Activated naive CD4-positive, alpha-beta T cell treated with anti-CD3 and anti-CD28 coated beads for 36 hours (primary cell): ENCODE results near the gene CELA3A. TPM values are rescaled to one million over a fixed set of nuclear protein-coding genes. Genes with fewer than 3 reads are reported as not detected.
"Not testable (repeated sequence)": the region's sequence is repeated elsewhere in the genome, so short reads cannot be mapped to it uniquely, and the experiment has no call there.

Experiments
- CTCF ChIA-PET: fragments of 350-600 bp; sonication (Branson Sonifier 250); formaldehyde crosslinking; loops from one replicate; lab custom pipeline; 2021; ENCODE audit warnings: antibody characterized with exemption; lab: Charles Lee
- DNase-seq: peaks from one replicate; pipeline ENCODE4 v3.0.0-alpha.2; 2020
- H3K27ac Mint-ChIP-seq: one replicate; pipeline ENCODE4 v1.8.0; 2021; ENCODE audit warnings: mild to moderate bottlenecking, mixed read lengths
- H3K27me3 Mint-ChIP-seq: one replicate; pipeline ENCODE4 v1.8.0; 2021; ENCODE audit warnings: low read depth, mixed read lengths
- H3K36me3 Mint-ChIP-seq: one replicate; pipeline ENCODE4 v1.8.0; 2021; ENCODE audit warnings: low read depth, mixed read lengths
- H3K4me1 Mint-ChIP-seq: one replicate; pipeline ENCODE4 v1.8.0; 2021; ENCODE audit warnings: low read depth, mixed read lengths
- H3K4me3 Mint-ChIP-seq: one replicate; pipeline ENCODE4 v1.8.0; 2021; ENCODE audit warnings: mild to moderate bottlenecking, moderate library complexity, mixed read lengths
- H3K9me3 Mint-ChIP-seq: one replicate; pipeline ENCODE4 v1.8.0; 2021; ENCODE audit warnings: mixed read lengths
- intact Hi-C: fragments of 100-400 bp; cut with micrococcal nuclease; formaldehyde crosslinking; loops from one replicate; pipeline ENCODE4 v1.15.1; 2023
- total RNA-seq, 2 experiments: library from RNA; stranded (reverse); gene quantifications; one replicate each; pipeline ENCODE4 v1.2.3, GENCODE V29; 2021

Gene CELA3A
- total RNA-seq, 2 experiments from 2014 or later = not detected

DNA sequence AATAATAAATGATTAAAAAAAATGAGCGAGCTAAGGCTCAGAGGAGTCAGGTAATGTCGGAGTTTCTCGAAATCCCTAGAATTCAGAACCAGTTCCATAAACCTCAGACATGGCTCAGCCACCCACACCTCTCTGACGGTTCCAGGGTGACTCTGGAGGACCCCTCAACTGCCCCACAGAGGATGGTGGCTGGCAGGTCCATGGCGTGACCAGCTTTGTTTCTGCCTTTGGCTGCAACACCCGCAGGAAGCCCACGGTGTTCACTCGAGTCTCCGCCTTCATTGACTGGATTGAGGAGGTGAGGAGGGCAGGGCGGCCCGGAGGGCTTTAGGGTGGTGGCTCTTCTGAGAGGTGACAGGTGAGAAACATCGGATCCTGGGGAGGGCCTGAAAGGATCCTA, 15.1 kb upstream of the CELA3A start:
- DNase-seq, H3K4me3 Mint-ChIP-seq, H3K27ac Mint-ChIP-seq, H3K36me3 Mint-ChIP-seq, intact Hi-C loops, H3K4me1 Mint-ChIP-seq, H3K9me3 Mint-ChIP-seq, H3K27me3 Mint-ChIP-seq, CTCF ChIA-PET: not testable (repeated sequence)

DNA sequence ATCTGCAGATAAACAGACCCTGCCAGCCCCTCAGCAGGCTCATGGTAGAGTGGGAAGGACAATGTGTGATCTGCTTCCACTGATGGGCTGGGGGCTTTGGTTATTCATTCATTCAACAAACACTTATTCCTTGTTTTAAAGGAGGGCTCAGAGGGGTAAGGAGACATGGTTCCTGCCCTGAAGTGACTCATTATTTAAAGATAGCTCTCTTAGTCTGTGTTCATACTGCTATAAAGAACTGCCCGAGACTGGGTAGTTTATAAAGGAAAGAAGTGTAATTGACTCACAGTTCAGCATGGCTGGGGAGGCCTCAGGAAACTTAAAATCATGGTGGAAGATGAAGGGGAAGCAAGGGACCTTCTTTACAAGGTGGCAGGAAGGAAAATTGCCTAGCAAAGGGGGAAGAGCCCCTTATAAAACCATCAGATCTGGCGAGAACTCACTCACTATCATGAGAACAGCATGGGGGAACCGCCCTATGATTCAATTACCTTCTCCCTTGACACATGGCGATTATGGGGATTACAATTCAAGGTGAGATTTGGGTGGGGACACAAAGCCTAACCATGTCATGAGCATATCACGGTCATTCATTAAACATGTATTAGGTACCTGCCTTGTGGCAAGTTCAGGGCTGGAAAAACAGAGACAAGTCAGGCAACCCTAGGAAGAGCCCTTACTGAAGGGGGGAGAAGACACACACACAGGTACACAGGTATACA, 11.6 kb upstream of the CELA3A start:
- H3K27ac Mint-ChIP-seq, intact Hi-C loops, H3K9me3 Mint-ChIP-seq, H3K4me1 Mint-ChIP-seq, H3K4me3 Mint-ChIP-seq, H3K36me3 Mint-ChIP-seq, H3K27me3 Mint-ChIP-seq, DNase-seq, CTCF ChIA-PET: not testable (repeated sequence)

DNA sequence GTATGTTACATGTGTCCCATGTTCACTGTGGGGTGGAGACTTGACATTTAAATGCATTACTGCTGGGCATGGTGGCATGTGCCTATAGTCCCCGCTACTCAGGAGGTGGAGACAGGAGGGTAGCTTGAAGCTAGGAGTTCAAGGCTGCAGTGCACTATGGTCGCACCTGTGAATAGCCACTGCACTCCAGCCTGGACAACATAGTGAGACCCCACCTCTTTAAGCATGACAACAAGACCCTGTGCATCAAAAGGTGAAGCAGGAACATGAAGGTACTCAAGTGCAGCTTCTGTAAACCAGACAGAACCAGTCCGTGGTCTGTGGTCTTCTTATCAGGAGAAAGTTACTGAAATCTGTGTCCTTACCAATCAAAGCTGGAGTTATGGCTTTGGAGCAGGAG, 9.3 kb upstream of the CELA3A start:
- H3K36me3 Mint-ChIP-seq, intact Hi-C loops, H3K4me1 Mint-ChIP-seq, H3K9me3 Mint-ChIP-seq, H3K4me3 Mint-ChIP-seq, DNase-seq, H3K27me3 Mint-ChIP-seq, H3K27ac Mint-ChIP-seq: not testable (repeated sequence)
- CTCF ChIA-PET = interaction anchor here (0.8 kb wide), 1 partner anchor 31 kb away, joined by 4 read pairs; no protein-coding TSS in a partner anchor

DNA sequence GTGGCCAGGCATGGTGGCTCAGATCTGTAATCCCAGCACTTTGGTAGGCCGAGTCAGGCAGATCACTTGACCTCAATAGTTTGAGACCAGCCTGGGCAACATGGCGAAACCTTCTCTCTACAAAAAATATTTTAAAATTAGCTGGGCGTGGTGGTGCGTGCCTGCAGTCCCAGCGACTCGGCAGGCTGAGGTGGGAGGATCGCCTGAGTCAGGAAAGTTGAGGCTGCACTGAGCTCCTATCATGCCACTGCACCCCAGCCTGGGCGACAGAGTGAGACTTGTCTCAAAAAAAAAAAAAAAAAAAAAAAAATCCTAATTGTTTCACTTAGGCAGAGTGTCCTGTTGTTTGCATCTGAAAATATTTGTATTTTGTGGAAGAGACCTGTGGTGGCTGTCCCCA, 6.7 kb upstream of the CELA3A start:
- H3K27me3 Mint-ChIP-seq, H3K4me1 Mint-ChIP-seq, H3K27ac Mint-ChIP-seq, DNase-seq, H3K9me3 Mint-ChIP-seq, H3K36me3 Mint-ChIP-seq, CTCF ChIA-PET, intact Hi-C loops, H3K4me3 Mint-ChIP-seq: not testable (repeated sequence)

DNA sequence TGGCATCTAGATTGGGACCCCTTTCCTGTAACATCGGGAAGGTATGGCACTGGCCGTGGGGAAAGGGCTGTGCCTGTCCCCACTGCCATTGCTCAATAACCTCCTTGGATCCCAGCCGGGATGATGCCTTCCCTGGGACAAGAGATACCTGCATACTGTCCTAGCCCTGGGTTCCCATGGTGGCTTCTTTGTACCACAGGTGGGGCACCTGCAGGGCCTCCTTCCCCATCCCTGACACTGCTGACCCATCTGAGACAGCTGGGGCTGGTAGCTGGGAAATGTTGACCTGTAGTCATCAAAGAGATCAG, 4.8 kb upstream of the CELA3A start:
- H3K9me3 Mint-ChIP-seq, H3K4me1 Mint-ChIP-seq, H3K36me3 Mint-ChIP-seq, DNase-seq, intact Hi-C loops, H3K4me3 Mint-ChIP-seq, H3K27me3 Mint-ChIP-seq, CTCF ChIA-PET, H3K27ac Mint-ChIP-seq: not testable (repeated sequence)

DNA sequence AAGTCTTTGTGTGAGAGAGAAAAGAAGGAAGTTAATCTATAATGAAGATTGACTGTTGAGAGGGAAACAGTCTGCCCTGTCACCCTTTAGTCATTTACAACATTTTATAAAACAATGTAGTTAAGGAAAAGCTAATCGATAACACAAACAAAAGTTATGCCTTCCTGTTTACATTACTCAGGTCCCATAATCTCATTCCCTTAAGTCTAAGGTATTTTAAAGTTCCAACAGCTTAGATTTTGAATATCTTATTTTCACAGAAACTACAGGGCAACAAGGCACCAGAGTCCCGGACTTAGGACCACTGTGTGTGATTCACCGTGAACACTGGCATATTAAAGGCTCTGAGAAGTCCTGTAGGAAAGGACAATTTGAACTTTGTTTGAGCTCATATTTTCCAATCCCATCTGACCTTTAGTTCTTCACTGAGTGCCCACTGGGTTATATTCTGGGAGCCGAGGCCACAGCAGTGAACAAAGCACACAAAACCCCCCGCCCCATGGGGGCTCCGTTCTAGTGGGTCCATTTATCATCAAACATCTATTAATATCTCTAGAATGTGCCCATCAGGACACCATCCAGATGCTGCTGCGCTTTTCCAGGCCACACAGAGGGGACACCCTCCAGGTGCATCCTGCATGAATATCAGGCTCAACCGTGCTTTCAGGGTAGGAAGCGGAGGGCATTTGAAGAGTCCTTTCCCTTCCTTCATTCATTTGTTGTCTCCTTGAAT, 3.4 kb upstream of the CELA3A start:
- DNase-seq, H3K4me3 Mint-ChIP-seq, H3K4me1 Mint-ChIP-seq, intact Hi-C loops, H3K36me3 Mint-ChIP-seq, H3K27ac Mint-ChIP-seq, H3K9me3 Mint-ChIP-seq, H3K27me3 Mint-ChIP-seq: not testable (repeated sequence)
- CTCF ChIA-PET = interaction anchor here (0.6 to 0.7 kb wide), 2 partner anchors 10 to 42 kb away, joined by 3 to 4 read pairs; no protein-coding TSS in a partner anchor

DNA sequence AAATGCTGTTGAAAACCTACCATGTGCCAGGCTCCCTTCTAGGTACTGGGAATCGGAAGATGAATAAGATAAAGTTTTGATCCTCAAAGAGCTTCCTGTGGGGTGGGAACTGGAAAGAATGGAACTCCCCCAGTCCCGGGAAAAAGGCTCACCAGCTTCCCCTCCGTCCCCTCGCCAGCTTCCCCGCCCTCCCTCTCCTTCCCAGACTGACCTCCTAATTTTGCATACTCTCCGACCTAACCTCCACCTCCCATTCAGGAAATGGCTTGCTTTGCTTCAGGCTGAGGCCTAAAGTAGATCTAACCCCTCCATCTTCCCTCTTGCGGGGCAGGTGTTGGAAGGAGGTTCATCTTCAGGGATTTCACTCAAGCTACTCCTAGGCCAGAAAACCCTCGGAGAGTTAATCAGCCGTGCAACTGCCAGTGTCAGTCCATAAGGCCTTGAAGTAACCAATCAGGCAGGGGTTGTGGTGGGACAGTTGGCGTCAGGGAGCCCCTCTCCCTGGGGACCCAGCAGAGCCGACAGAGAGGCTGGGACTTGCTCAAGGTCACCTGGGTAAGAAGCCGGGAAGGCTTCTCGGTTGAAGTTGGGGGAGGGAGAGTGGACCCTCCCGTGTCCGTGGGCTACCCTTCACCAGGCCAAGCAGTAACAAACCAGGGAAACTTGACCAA, 2.7 kb upstream of the CELA3A start:
- intact Hi-C loops, H3K36me3 Mint-ChIP-seq, H3K27me3 Mint-ChIP-seq, H3K9me3 Mint-ChIP-seq, DNase-seq, H3K4me1 Mint-ChIP-seq, H3K27ac Mint-ChIP-seq, H3K4me3 Mint-ChIP-seq: not testable (repeated sequence)
- CTCF ChIA-PET = interaction anchor here (0.6 kb wide), 1 partner anchor 9 kb away, joined by 4 read pairs; no protein-coding TSS in a partner anchor

DNA sequence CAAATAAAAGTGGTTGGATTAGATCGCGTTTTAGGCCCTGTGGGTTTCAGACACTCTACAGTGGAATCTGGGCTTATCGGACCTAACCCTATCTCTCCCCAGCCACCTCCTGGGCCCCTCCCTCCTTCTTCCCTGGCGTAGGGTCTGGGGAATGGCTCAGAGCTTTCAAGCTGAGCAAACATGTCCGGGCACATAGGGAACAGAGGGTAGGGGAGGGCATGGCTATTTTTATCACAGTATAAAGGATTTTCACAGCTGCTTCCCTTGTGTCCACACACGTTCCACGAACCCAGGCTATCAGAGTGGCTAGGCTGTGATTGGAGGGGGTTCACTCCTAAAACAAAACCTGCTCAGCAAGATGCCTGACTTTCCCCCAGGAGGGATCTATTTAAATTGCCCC, 1.8 kb upstream of the CELA3A start:
- H3K4me3 Mint-ChIP-seq = not testable (repeated sequence)

DNA sequence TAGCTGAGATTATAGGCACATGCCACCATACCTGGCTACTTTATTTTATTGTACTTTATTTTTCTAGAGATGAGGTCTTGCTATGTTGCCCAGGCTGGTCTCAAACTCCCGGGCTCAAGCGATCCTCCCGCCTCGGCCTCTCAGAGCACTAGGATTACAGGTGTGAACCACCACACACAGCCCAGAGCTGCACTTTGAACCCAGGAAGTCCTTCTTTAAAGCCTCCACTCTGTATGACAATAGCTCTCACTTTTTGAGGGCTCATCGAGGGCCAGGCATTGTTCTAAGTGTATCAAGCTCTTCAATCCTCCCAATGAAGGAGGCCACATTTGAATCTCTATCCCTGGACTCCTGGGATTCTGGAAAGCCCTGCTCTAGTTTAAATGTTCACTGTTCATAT, 1.0 kb downstream of the CELA3A start:
- H3K36me3 Mint-ChIP-seq, H3K9me3 Mint-ChIP-seq, CTCF ChIA-PET, DNase-seq, H3K27ac Mint-ChIP-seq, intact Hi-C loops, H3K4me1 Mint-ChIP-seq, H3K4me3 Mint-ChIP-seq, H3K27me3 Mint-ChIP-seq: not testable (repeated sequence)

More for the DNA sequence above, 1.8 kb upstream of the CELA3A start:
- H3K36me3 Mint-ChIP-seq, CTCF ChIA-PET, intact Hi-C loops, H3K27ac Mint-ChIP-seq, H3K9me3 Mint-ChIP-seq, H3K27me3 Mint-ChIP-seq, DNase-seq, H3K4me1 Mint-ChIP-seq: not testable (repeated sequence)

DNA sequence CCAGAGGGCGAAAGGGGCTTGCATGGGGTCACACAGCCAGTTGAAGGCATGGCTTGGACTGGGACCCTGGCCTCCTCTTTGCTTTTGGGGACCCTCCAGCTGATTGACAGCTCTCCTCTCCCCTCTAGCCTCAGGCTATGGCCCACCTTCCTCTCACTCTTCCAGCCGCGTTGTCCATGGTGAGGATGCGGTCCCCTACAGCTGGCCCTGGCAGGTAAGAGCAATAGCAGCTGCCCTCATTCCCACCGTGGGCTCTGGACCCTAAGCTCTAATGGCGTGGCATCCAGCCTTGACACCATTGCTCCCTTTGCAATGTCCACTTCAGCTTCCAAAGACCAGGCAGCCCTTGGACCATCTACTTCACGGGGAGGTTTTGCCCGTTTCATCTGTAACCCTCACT, 1.4 kb downstream of the CELA3A start:
- DNase-seq, H3K4me3 Mint-ChIP-seq, intact Hi-C loops, H3K4me1 Mint-ChIP-seq, H3K9me3 Mint-ChIP-seq, CTCF ChIA-PET, H3K27me3 Mint-ChIP-seq, H3K36me3 Mint-ChIP-seq, H3K27ac Mint-ChIP-seq: not testable (repeated sequence)

DNA sequence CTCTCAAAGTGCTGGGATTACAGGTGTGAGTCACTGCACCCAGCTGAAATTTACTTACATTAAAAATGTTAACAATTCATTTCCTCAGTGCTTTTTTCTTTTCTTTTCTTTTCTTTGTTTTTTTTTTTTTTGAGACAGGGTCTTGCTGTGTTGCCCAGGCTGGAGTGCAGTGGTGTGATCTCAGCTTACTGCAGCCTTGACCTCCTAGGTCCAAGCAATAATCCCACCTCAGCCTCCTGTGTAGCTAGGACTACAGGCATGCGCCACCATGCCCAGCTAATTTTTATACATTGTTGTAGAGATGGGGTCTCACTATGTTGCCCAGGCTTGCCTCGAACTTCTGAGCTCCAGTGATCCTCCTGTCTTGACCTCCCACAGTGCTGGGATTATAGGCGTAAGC, 2.5 kb downstream of the CELA3A start:
- H3K27ac Mint-ChIP-seq, intact Hi-C loops, H3K9me3 Mint-ChIP-seq, H3K4me3 Mint-ChIP-seq, DNase-seq, CTCF ChIA-PET, H3K27me3 Mint-ChIP-seq, H3K36me3 Mint-ChIP-seq, H3K4me1 Mint-ChIP-seq: not testable (repeated sequence)

DNA sequence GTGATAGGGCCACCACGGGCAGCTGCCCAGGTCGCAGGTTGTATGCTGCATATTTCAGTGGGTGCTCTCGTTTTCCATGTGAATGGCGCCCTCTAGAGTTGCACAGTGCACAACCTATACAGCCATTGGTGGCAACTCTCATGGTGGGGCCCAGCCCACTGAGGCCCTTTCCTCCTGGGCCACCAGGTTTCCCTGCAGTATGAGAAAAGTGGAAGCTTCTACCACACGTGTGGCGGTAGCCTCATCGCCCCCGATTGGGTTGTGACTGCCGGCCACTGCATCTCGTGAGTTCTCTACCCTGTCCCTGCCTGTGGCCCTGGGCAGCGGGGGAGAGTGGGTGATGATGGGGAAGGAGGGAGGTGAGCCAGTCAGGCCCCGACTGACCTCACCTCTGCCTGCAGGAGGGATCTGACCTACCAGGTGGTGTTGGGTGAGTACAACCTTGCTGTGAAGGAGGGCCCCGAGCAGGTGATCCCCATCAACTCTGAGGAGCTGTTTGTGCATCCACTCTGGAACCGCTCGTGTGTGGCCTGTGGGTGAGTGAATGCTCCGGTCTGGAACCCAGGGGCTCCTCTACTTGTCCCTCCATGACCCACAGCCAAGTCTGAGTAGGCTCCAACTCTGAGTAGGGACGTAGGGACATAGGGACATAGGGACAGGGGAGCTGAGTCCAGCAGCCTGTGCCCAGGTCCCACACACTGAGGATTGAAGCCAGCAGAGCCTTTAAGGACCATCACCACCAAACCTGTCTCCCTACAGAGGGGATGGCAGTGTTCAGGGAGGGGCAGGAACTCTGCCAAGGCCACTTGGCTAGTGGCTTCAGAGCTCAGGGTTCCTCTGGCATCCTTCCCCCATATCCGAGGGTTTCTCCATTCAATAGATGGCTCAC, 4.0 kb downstream of the CELA3A start:
- CTCF ChIA-PET, H3K4me1 Mint-ChIP-seq, H3K9me3 Mint-ChIP-seq, H3K36me3 Mint-ChIP-seq, H3K4me3 Mint-ChIP-seq, H3K27me3 Mint-ChIP-seq, H3K27ac Mint-ChIP-seq, intact Hi-C loops: not testable (repeated sequence)
- peak; percentile 77 for DNase-seq
